Progenitor cell of endocrine pancreas (in vitro differentiated cells): ENCODE measurements around the gene ABCB11. TPM values are rescaled to one million over a fixed set of nuclear protein-coding genes. Genes with fewer than 3 reads are reported as not detected.

Source experiments
- DNase-seq: peaks from one replicate; pipeline ENCODE4 v3.0.0; 2021; ENCODE audit warnings: low spot score; ENCODE audit not compliant: unreplicated experiment
- H3K27ac Mint-ChIP-seq: 2 replicates; pipeline ENCODE4 v1.8.0; 2021; ENCODE audit warnings: mild to moderate bottlenecking, moderate library complexity, mixed read lengths
- H3K27me3 Mint-ChIP-seq: 2 replicates; pipeline ENCODE4 v1.8.0; 2021; ENCODE audit warnings: mixed read lengths
- H3K36me3 Mint-ChIP-seq: 2 replicates; pipeline ENCODE4 v1.8.0; 2022; ENCODE audit warnings: mixed read lengths; ENCODE audit not compliant: insufficient read depth
- H3K4me1 Mint-ChIP-seq: 2 replicates; pipeline ENCODE4 v1.8.0; 2021; ENCODE audit warnings: low read depth, mixed read lengths
- H3K4me3 Mint-ChIP-seq: 2 replicates; pipeline ENCODE4 v1.8.0; 2021; ENCODE audit warnings: low read depth, mild to moderate bottlenecking, moderate library complexity, mixed read lengths
- H3K9me3 Mint-ChIP-seq: 2 replicates; pipeline ENCODE4 v1.8.0; 2021; ENCODE audit warnings: low read depth, mixed read lengths
- total RNA-seq: library from RNA; stranded (reverse); gene quantifications from 2 replicates; pipeline ENCODE4 v1.2.1, GENCODE V29; 2021
- TF ChIP-seq, protein P1 (sequence below): fragments of 200-600 bp; sonication (generic); IDR thresholded peaks from one replicate; pipeline ENCODE4 v1.5.0; 2021; ENCODE audit warnings: antibody characterized with exemption, mild to moderate bottlenecking; ENCODE audit not compliant: unreplicated experiment

The ABCB11 gene
- total RNA-seq, 1 donor from 2014 or later = 0.24 TPM

DNA sequence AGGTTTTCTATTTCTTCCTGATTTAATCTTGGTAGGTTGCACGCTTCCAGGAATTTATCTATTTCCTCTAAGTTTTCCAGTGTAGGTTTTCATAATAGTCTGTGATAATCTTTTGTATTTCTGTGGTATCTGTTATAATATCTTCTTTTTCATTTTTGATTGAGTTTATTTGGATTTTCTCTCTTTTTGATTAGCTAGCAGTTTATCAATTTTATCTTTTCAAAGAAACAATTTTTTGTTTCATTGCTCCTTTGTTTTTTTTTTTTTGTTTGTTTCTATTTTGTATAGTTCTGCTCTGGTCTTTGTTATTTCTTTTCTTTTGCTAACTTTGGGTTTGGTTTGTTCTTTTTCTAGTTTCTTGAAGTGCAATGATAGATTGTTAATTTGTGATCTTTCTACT lies 78.7 kb downstream of the ABCB11 start:
- peaks cover 4% of the 10 kb centered on the region for H3K36me3 Mint-ChIP-seq
- TF ChIP-seq, protein P1, sequence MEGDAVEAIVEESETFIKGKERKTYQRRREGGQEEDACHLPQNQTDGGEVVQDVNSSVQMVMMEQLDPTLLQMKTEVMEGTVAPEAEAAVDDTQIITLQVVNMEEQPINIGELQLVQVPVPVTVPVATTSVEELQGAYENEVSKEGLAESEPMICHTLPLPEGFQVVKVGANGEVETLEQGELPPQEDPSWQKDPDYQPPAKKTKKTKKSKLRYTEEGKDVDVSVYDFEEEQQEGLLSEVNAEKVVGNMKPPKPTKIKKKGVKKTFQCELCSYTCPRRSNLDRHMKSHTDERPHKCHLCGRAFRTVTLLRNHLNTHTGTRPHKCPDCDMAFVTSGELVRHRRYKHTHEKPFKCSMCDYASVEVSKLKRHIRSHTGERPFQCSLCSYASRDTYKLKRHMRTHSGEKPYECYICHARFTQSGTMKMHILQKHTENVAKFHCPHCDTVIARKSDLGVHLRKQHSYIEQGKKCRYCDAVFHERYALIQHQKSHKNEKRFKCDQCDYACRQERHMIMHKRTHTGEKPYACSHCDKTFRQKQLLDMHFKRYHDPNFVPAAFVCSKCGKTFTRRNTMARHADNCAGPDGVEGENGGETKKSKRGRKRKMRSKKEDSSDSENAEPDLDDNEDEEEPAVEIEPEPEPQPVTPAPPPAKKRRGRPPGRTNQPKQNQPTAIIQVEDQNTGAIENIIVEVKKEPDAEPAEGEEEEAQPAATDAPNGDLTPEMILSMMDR = no peak
- DNase-seq = no peak
- H3K4me3 Mint-ChIP-seq = no peak overlapping the region
- H3K27me3 Mint-ChIP-seq = no peaks in the 10 kb centered on the region
- H3K9me3 Mint-ChIP-seq = peaks cover 35% of the 10 kb centered on the region
- H3K27ac Mint-ChIP-seq = no peak overlapping the region
- no peaks in the 10 kb centered on the region for H3K4me1 Mint-ChIP-seq

DNA sequence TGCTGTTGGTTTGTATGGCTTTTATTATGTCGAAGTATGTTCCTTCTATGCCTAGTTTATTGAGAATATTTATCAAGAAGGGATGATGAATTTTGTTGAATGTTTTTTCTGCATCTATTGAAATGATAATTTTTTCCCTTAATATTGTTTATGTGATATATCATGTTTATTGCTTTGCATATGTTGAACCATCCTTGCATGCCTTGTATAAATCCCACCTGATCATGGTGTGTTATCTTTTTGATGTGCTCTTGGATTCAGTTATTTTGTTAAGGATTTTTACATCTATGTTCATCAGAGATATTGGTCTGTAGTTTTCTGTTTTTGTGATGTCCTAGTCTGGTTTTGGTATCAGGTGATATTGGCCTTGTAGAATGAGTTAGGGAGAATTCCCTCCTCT lies 79.3 kb downstream of the ABCB11 start:
- no peak for DNase-seq
- H3K27ac Mint-ChIP-seq = no peak overlapping the region
- H3K27me3 Mint-ChIP-seq = no peaks in the 10 kb centered on the region
- TF ChIP-seq, protein P1 = no peak
- H3K9me3 Mint-ChIP-seq = peaks cover 35% of the 10 kb centered on the region
- no peak overlapping the region for H3K4me3 Mint-ChIP-seq
- peaks cover 4% of the 10 kb centered on the region for H3K36me3 Mint-ChIP-seq
- no peaks in the 10 kb centered on the region for H3K4me1 Mint-ChIP-seq

DNA sequence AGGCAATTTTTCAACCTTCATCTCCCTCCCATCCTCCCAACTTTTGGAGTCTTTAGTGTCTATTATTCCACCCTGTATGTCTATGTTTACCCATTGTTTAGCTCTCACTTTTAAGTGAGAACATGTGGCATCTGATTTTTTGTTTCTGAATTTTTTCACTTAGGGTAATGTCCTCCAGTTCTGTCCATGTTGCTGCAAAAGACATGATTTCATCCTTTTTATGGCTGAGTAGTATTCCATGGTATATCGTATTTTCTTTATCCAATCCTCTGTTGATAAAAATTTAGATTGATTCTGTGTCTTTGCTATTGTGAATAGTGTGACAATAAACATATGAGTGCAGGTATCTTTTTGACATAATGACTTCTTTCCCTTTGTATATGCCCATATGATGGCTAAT lies 81.8 kb downstream of the ABCB11 start:
- H3K4me1 Mint-ChIP-seq = peaks cover 2% of the 10 kb centered on the region
- no peak for DNase-seq
- TF ChIP-seq, protein P1 = no peak
- H3K9me3 Mint-ChIP-seq = peaks cover 28% of the 10 kb centered on the region
- H3K36me3 Mint-ChIP-seq = peaks cover 3% of the 10 kb centered on the region
- no peaks in the 10 kb centered on the region for H3K27me3 Mint-ChIP-seq
- no peak overlapping the region for H3K27ac Mint-ChIP-seq
- no peak overlapping the region for H3K4me3 Mint-ChIP-seq

DNA sequence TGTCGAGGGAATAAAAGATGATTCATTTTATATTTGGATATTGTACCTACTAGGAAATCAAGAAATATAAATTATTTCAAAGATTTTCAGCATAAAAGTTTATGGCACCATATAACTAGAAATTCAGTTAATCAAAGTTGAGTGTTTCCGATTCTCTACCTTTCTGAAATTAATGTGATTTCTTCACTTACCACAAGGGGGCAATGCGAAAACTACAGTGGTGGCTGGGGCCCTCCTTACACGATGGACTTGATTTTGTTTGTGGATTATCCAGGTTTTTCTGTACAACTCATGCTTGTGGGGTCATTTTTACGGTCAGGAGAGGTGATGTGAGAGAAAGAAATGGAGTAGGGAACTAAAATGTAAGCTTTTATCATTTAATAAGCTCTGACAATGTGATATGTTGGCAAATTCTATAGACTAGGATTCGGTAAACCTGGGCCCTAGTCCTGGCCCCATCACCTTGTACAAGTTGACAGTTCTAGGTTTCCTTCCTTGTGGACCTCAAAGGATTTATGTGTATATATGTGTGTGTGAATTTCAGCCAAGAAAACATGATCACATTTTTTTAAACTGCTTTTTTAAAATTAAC lies 82.4 kb downstream of the ABCB11 start:
- DNase-seq = no peak
- Mint-ChIP-seq H3K27me3 (peaks cover 2% of the 10 kb centered on the region), H3K4me1 (peaks cover 2% of the 10 kb centered on the region), H3K4me3 (no peak overlapping the region), H3K9me3 (peaks cover 25% of the 10 kb centered on the region), H3K36me3 (peaks cover 1% of the 10 kb centered on the region), H3K27ac (no peak overlapping the region)
- TF ChIP-seq, protein P1 = peak; percentile 54

DNA sequence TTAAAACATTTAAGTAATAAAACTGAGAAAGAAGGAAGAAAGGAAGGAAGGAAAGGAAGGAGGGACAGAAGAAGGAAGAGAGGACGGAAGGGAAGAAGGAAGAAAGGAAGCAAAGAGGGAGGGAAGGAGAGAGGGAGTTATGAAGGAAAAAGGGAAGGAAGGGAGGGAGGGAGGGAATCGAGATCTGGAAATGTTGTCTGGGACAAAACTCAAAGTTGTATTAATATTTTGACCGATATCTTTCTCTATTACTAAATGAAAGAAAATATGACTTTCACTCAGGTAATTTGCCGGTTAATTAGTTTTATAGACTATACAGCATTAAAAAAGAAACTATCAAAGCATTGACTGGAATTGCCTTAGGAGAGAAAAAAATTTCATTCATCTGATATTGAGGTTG lies 85.6 kb downstream of the ABCB11 start:
- peaks cover 7% of the 10 kb centered on the region for H3K9me3 Mint-ChIP-seq
- no peak overlapping the region for H3K4me3 Mint-ChIP-seq
- peaks cover 2% of the 10 kb centered on the region for H3K4me1 Mint-ChIP-seq
- peaks cover 2% of the 10 kb centered on the region for H3K27me3 Mint-ChIP-seq
- no peaks in the 10 kb centered on the region for H3K36me3 Mint-ChIP-seq
- no peak for DNase-seq
- no peak overlapping the region for H3K27ac Mint-ChIP-seq
- TF ChIP-seq, protein P1 = no peak
